Dendritic cell treated with granulocyte-macrophage colony-stimulating factor and Interleukin-4, amounts not matched to agents 40 ng/mL and 50 ng/mL, for 4 days (primary cell): Measurements from ENCODE around the gene CYTH1.

ENCODE experiments used
- H3K27ac Mint-ChIP-seq: one replicate; pipeline ENCODE4 v1.8.0; 2022; ENCODE audit warnings: mild to moderate bottlenecking, mixed read lengths
- H3K27me3 Mint-ChIP-seq: one replicate; pipeline ENCODE4 v1.8.0; 2022; ENCODE audit warnings: mild to moderate bottlenecking, mixed read lengths
- H3K36me3 Mint-ChIP-seq: one replicate; pipeline ENCODE4 v1.8.0; 2022; ENCODE audit warnings: low read depth, mixed read lengths
- H3K4me1 Mint-ChIP-seq: one replicate; pipeline ENCODE4 v1.8.0; 2022; ENCODE audit warnings: low read depth, mixed read lengths
- H3K4me3 Mint-ChIP-seq: one replicate; pipeline ENCODE4 v1.8.0; 2022; ENCODE audit warnings: mild to moderate bottlenecking, moderate library complexity, mixed read lengths
- H3K9me3 Mint-ChIP-seq: one replicate; pipeline ENCODE4 v1.8.0; 2022; ENCODE audit warnings: mixed read lengths
- intact Hi-C: fragments of 100-400 bp; cut with micrococcal nuclease; formaldehyde crosslinking; loops from one replicate; pipeline ENCODE4 v1.15.0; 2022

CYTH1 gene

GRCh38 chr17:78669256-78669974, 112.7 kb downstream of the CYTH1 start:
- peaks cover 48% of the 10 kb centered on the region for H3K4me1 Mint-ChIP-seq
- peak overlapping the region; percentile 33 for H3K27ac Mint-ChIP-seq
- H3K4me3 Mint-ChIP-seq, result no peak overlapping the region
- H3K36me3 Mint-ChIP-seq, result peaks cover 75% of the 10 kb centered on the region
- no peaks in the 10 kb centered on the region for H3K27me3 Mint-ChIP-seq
- no peaks in the 10 kb centered on the region for H3K9me3 Mint-ChIP-seq
- intact Hi-C loops, result no loop called here

- Mint-ChIP-seq H3K27me3 (peaks cover 3% of the 10 kb centered on the region), H3K27ac (peak overlapping the region; percentile 33), H3K4me1 (peaks cover 49% of the 10 kb centered on the region), H3K36me3 (peaks cover 69% of the 10 kb centered on the region), H3K9me3 (no peaks in the 10 kb centered on the region), H3K4me3 (no peak overlapping the region)
- intact Hi-C loops, result no loop called here
These were observed 113.2 kb downstream of the CYTH1 start for GRCh38 chr17:78668847-78669246.

- Mint-ChIP-seq H3K27me3 (peaks cover 5% of the 10 kb centered on the region), H3K4me3 (no peak overlapping the region), H3K9me3 (no peaks in the 10 kb centered on the region), H3K4me1 (peaks cover 49% of the 10 kb centered on the region), H3K36me3 (peaks cover 60% of the 10 kb centered on the region), H3K27ac (peak overlapping the region; percentile 94)
- intact Hi-C loops, result no loop called here
These were observed 114.1 kb downstream of the CYTH1 start for GRCh38 chr17:78667741-78668640.

GRCh38 chr17:78667091-78667490, 115.0 kb downstream of the CYTH1 start:
- Mint-ChIP-seq H3K27me3 (peaks cover 7% of the 10 kb centered on the region), H3K36me3 (peaks cover 51% of the 10 kb centered on the region), H3K9me3 (no peaks in the 10 kb centered on the region), H3K4me1 (peaks cover 49% of the 10 kb centered on the region), H3K4me3 (no peak overlapping the region), H3K27ac (peak overlapping the region; percentile 94)
- intact Hi-C loops, result no loop called here

- Mint-ChIP-seq H3K9me3 (no peaks in the 10 kb centered on the region), H3K27ac (peak overlapping the region; percentile 94), H3K27me3 (peaks cover 9% of the 10 kb centered on the region), H3K4me1 (peaks cover 49% of the 10 kb centered on the region), H3K4me3 (no peak overlapping the region), H3K36me3 (peaks cover 46% of the 10 kb centered on the region)
- intact Hi-C loops, result loop anchor here (1.0 kb wide), 1 partner anchor 19 kb away; no protein-coding TSS in a partner anchor
These were observed 115.8 kb downstream of the CYTH1 start for GRCh38 chr17:78665952-78666920.

- no peak overlapping the region for H3K4me3 Mint-ChIP-seq
- intact Hi-C loops, result no loop called here
These were observed 116.6 kb downstream of the CYTH1 start for GRCh38 chr17:78665387-78665951.

GRCh38 chr17:78664476-78665386, 117.3 kb downstream of the CYTH1 start:
- peaks cover 31% of the 10 kb centered on the region for H3K36me3 Mint-ChIP-seq
- H3K9me3 Mint-ChIP-seq, result no peaks in the 10 kb centered on the region
- peak overlapping the region; percentile 94 for H3K27ac Mint-ChIP-seq
- peaks cover 46% of the 10 kb centered on the region for H3K4me1 Mint-ChIP-seq
- no peak overlapping the region for H3K4me3 Mint-ChIP-seq
- H3K27me3 Mint-ChIP-seq, result peaks cover 16% of the 10 kb centered on the region
- intact Hi-C loops, result no loop called here

More at GRCh38 chr17:78665387-78665951, 116.6 kb downstream of the CYTH1 start:
- Mint-ChIP-seq H3K36me3 (peaks cover 38% of the 10 kb centered on the region), H3K9me3 (no peaks in the 10 kb centered on the region), H3K4me1 (peaks cover 49% of the 10 kb centered on the region), H3K27ac (peak overlapping the region; percentile 94), H3K27me3 (peaks cover 13% of the 10 kb centered on the region)

- Mint-ChIP-seq H3K9me3 (no peaks in the 10 kb centered on the region), H3K36me3 (no peaks in the 10 kb centered on the region), H3K4me1 (peaks cover 19% of the 10 kb centered on the region), H3K27ac (no peak overlapping the region), H3K4me3 (no peak overlapping the region), H3K27me3 (peaks cover 21% of the 10 kb centered on the region)
- intact Hi-C loops, result no loop called here
These were observed 120.8 kb downstream of the CYTH1 start for GRCh38 chr17:78661093-78661770.

- Mint-ChIP-seq H3K4me3 (no peak overlapping the region), H3K9me3 (no peaks in the 10 kb centered on the region), H3K27ac (peak overlapping the region; percentile 20), H3K4me1 (peaks cover 2% of the 10 kb centered on the region), H3K36me3 (no peaks in the 10 kb centered on the region), H3K27me3 (peaks cover 21% of the 10 kb centered on the region)
- intact Hi-C loops, result no loop called here
These were observed 122.5 kb downstream of the CYTH1 start for GRCh38 chr17:78659546-78659945.

- H3K9me3 Mint-ChIP-seq, result no peaks in the 10 kb centered on the region
- H3K4me1 Mint-ChIP-seq, result peaks cover 10% of the 10 kb centered on the region
- intact Hi-C loops, result no loop called here
- H3K36me3 Mint-ChIP-seq, result no peaks in the 10 kb centered on the region
- H3K27me3 Mint-ChIP-seq, result peaks cover 18% of the 10 kb centered on the region
- H3K4me3 Mint-ChIP-seq, result no peak overlapping the region
- peak overlapping the region; percentile 63 for H3K27ac Mint-ChIP-seq
These were observed 123.7 kb downstream of the CYTH1 start for GRCh38 chr17:78658281-78658785.

- intact Hi-C loops, result no loop called here
- Mint-ChIP-seq H3K36me3 (no peaks in the 10 kb centered on the region), H3K4me1 (peaks cover 23% of the 10 kb centered on the region), H3K27me3 (peaks cover 8% of the 10 kb centered on the region), H3K27ac (no peak overlapping the region), H3K9me3 (no peaks in the 10 kb centered on the region), H3K4me3 (no peak overlapping the region)
These were observed 126.7 kb downstream of the CYTH1 start for GRCh38 chr17:78655251-78655940.
